Upper lobe of left lung (tissue), 4 donors: ENCODE results near the gene ACTN4.

Experiments used
- POLR2A ChIP-seq, 4 donors: fragments of 450-650 bp; IDR thresholded peaks; one replicate each; pipeline ENCODE4 v1.5.1; 2016 to 2017; ENCODE audit warnings: antibody characterized with exemption in 4 of 4, mild to moderate bottlenecking in 2 of 4
- POLR2AphosphoS5 ChIP-seq, 2 donors: sonication (generic); formaldehyde crosslinking; IDR thresholded peaks; one replicate each; pipeline ENCODE4 v1.5.1; 2017; ENCODE audit warnings: antibody characterized with exemption in 2 of 2
- TF ChIP-seq, protein P1 (sequence below), 6 experiments: fragments of 450-650 bp in 4 of 6; fragments of 200-600 bp in 2 of 6; sonication (generic) in 2 of 6; IDR thresholded peaks; one replicate each; pipeline ENCODE4 v1.5.1; 2016 to 2019; ENCODE audit warnings: antibody characterized with exemption in 6 of 6

- TF ChIP-seq, protein P1, sequence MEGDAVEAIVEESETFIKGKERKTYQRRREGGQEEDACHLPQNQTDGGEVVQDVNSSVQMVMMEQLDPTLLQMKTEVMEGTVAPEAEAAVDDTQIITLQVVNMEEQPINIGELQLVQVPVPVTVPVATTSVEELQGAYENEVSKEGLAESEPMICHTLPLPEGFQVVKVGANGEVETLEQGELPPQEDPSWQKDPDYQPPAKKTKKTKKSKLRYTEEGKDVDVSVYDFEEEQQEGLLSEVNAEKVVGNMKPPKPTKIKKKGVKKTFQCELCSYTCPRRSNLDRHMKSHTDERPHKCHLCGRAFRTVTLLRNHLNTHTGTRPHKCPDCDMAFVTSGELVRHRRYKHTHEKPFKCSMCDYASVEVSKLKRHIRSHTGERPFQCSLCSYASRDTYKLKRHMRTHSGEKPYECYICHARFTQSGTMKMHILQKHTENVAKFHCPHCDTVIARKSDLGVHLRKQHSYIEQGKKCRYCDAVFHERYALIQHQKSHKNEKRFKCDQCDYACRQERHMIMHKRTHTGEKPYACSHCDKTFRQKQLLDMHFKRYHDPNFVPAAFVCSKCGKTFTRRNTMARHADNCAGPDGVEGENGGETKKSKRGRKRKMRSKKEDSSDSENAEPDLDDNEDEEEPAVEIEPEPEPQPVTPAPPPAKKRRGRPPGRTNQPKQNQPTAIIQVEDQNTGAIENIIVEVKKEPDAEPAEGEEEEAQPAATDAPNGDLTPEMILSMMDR (IDR thresholded peaks at IDR 0.05): no peak
- no peak for TF ChIP-seq POLR2A (IDR thresholded peaks at IDR 0.05)
- no peak for TF ChIP-seq POLR2AphosphoS5 (IDR thresholded peaks at IDR 0.05)
Observed at GRCh38 chr19:38690832-38691231, 43.4 kb downstream of the ACTN4 start.
